Ishikawa (cell line): Measurements from ENCODE around the gene KCNK16.

Experiments
- FOXM1 ChIP-seq: IDR thresholded peaks from 2 replicates; pipeline ENCODE4 v1.6.1; 2012; ENCODE audit warnings: low read depth, borderline replicate concordance
- NFIC ChIP-seq: IDR thresholded peaks from 2 replicates; pipeline ENCODE4 v1.6.1; 2012
- TF ChIP-seq, protein P1 (sequence below): IDR thresholded peaks from 2 replicates; pipeline ENCODE4 v1.6.1; 2012; ENCODE audit warnings: low read depth, mild to moderate bottlenecking

GRCh38 chr6:39310542-39310941 lies 12.0 kb downstream of the KCNK16 start:
- TF ChIP-seq, protein P1, sequence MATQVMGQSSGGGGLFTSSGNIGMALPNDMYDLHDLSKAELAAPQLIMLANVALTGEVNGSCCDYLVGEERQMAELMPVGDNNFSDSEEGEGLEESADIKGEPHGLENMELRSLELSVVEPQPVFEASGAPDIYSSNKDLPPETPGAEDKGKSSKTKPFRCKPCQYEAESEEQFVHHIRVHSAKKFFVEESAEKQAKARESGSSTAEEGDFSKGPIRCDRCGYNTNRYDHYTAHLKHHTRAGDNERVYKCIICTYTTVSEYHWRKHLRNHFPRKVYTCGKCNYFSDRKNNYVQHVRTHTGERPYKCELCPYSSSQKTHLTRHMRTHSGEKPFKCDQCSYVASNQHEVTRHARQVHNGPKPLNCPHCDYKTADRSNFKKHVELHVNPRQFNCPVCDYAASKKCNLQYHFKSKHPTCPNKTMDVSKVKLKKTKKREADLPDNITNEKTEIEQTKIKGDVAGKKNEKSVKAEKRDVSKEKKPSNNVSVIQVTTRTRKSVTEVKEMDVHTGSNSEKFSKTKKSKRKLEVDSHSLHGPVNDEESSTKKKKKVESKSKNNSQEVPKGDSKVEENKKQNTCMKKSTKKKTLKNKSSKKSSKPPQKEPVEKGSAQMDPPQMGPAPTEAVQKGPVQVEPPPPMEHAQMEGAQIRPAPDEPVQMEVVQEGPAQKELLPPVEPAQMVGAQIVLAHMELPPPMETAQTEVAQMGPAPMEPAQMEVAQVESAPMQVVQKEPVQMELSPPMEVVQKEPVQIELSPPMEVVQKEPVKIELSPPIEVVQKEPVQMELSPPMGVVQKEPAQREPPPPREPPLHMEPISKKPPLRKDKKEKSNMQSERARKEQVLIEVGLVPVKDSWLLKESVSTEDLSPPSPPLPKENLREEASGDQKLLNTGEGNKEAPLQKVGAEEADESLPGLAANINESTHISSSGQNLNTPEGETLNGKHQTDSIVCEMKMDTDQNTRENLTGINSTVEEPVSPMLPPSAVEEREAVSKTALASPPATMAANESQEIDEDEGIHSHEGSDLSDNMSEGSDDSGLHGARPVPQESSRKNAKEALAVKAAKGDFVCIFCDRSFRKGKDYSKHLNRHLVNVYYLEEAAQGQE, result no peak
- TF ChIP-seq NFIC (no peak), FOXM1 (no peak)
